ENCODE data around the gene OSBPL5. TPM values are rescaled to one million over a fixed set of nuclear protein-coding genes. Genes with fewer than 3 reads are reported as not detected.

The OSBPL5 gene
- polyA plus RNA-seq, 3 donors: 3.1 to 30.3 (median 6.8) TPM

DNA sequence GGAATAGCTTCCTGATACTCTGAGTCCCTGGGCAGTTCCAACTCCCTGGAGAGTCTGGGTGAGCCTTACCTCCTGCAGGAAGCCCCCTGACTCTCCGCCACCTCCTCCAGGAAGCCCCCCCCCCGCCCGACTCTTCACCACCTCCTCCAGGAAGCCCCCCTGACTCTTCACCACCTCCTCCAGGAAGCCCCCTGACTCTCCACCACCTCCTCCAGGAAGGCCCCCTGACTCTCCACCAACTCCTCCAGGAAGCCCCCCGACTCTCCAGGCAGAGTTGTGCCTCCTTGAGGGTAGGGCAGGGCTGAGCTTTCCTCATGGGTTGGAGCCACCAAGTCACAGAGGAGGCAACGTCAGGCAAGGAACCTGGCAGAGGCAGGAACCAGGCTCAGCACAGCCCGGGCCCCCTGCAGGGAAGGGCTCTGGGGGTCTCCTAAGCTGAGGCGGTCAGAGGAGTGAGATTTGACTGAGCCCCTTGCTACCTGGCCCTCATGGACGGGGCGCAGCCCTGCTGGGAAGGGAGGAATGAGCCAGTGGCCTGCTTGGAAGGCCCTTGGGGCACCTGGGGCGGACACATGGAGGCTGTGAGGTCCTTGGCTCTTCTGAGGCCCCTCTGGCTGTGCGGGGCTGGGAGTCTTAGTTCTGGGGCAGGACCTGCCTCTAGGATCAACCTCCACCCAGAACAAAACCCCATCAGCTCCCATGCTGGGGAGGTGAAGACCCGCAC, 35.4 kb upstream of the OSBPL5 start:
- Histone ChIP-seq H3K27ac (ENCODE audit: low read depth in 1 of 2, low read length in 2 of 2) (no peak overlapping the region), H3K79me2 (ENCODE audit: insufficient read depth, low read length) (no peaks in the 10 kb centered on the region), H2AFZ (ENCODE audit: insufficient read depth, low read depth, low read length, poor library complexity, severe bottlenecking) (no peak overlapping the region), H3K27me3 (ENCODE audit: control insufficient read depth in 2 of 2, insufficient read depth in 2 of 2, low read length in 2 of 2) (peaks cover 4 to 32% of the 10 kb centered on the region in 2 donors), H3K9ac (ENCODE audit: insufficient read depth, low read length, poor library complexity, severe bottlenecking) (no peak overlapping the region), H4K20me1 (ENCODE audit: insufficient read depth, low read length) (no peaks in the 10 kb centered on the region), H3K4me3 (replicated peaks in 1 of 3; ENCODE audit: low read depth in 2 of 3, low read length in 3 of 3) (no peak overlapping the region), H3K4me1 (ENCODE audit: control insufficient read depth in 1 of 2, insufficient read depth in 2 of 2, low read length in 2 of 2) (peaks cover under 1 to 4% of the 10 kb centered on the region in 2 donors), H3K4me2 (replicated peaks; ENCODE audit: extremely low read depth, low read length, poor library complexity, severe bottlenecking) (no peak overlapping the region), H3K36me3 (replicated peaks in 1 of 2; ENCODE audit: control insufficient read depth in 1 of 2, insufficient read depth in 2 of 2, low read length in 2 of 2) (no peaks in the 10 kb centered on the region), H3K9me3 (replicated peaks in 1 of 2; ENCODE audit: control insufficient read depth in 1 of 2, insufficient read depth in 1 of 2, low read length in 2 of 2) (no peaks in the 10 kb centered on the region)
- no peak overlapping the region for H3K27ac Mint-ChIP-seq
- H3K36me3 Mint-ChIP-seq: no peaks in the 10 kb centered on the region
- 66% methylated on average over 5 of the region's 12 CpGs for WGBS (ENCODE audit: insufficient coverage)
- peaks cover 0 to 5% (median 0%) of the 10 kb centered on the region in 7 donors for H3K9me3 Mint-ChIP-seq
- peaks cover 32 to 56% (median 39%) of the 10 kb centered on the region in 3 donors for H3K27me3 Mint-ChIP-seq (ENCODE audit: low read depth in 3 of 3)
- no peak overlapping the region for H3K4me3 Mint-ChIP-seq
- TF ChIP-seq, protein P1, sequence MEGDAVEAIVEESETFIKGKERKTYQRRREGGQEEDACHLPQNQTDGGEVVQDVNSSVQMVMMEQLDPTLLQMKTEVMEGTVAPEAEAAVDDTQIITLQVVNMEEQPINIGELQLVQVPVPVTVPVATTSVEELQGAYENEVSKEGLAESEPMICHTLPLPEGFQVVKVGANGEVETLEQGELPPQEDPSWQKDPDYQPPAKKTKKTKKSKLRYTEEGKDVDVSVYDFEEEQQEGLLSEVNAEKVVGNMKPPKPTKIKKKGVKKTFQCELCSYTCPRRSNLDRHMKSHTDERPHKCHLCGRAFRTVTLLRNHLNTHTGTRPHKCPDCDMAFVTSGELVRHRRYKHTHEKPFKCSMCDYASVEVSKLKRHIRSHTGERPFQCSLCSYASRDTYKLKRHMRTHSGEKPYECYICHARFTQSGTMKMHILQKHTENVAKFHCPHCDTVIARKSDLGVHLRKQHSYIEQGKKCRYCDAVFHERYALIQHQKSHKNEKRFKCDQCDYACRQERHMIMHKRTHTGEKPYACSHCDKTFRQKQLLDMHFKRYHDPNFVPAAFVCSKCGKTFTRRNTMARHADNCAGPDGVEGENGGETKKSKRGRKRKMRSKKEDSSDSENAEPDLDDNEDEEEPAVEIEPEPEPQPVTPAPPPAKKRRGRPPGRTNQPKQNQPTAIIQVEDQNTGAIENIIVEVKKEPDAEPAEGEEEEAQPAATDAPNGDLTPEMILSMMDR (IDR thresholded peaks at IDR 0.05): no peak
- DNase-seq: no peak
- intact Hi-C loops (cut with micrococcal nuclease): no loop called here
- H3K4me1 Mint-ChIP-seq: peaks cover under 1% of the 10 kb centered on the region

GRCh38 chr11:3199537-3200295, 34.6 kb upstream of the OSBPL5 start:
- H3K27me3 Mint-ChIP-seq (ENCODE audit: low read depth in 3 of 3): peaks cover 32 to 54% (median 35%) of the 10 kb centered on the region in 3 donors
- 93% methylated on average over 15 of the region's 19 CpGs for WGBS (ENCODE audit: insufficient coverage)
- Histone ChIP-seq H3K9ac (ENCODE audit: insufficient read depth, low read length, poor library complexity, severe bottlenecking) (no peak overlapping the region), H3K36me3 (replicated peaks in 1 of 2; ENCODE audit: control insufficient read depth in 1 of 2, insufficient read depth in 2 of 2, low read length in 2 of 2) (no peaks in the 10 kb centered on the region), H3K4me2 (replicated peaks; ENCODE audit: extremely low read depth, low read length, poor library complexity, severe bottlenecking) (no peak overlapping the region), H2AFZ (ENCODE audit: insufficient read depth, low read depth, low read length, poor library complexity, severe bottlenecking) (no peak overlapping the region), H3K79me2 (ENCODE audit: insufficient read depth, low read length) (no peaks in the 10 kb centered on the region), H3K4me3 (replicated peaks in 1 of 3; ENCODE audit: low read depth in 2 of 3, low read length in 3 of 3) (no peak overlapping the region), H4K20me1 (ENCODE audit: insufficient read depth, low read length) (no peaks in the 10 kb centered on the region), H3K27me3 (ENCODE audit: control insufficient read depth in 2 of 2, insufficient read depth in 2 of 2, low read length in 2 of 2) (peaks cover 4 to 32% of the 10 kb centered on the region in 2 donors), H3K27ac (ENCODE audit: low read depth in 1 of 2, low read length in 2 of 2) (no peak overlapping the region), H3K9me3 (replicated peaks in 1 of 2; ENCODE audit: control insufficient read depth in 1 of 2, insufficient read depth in 1 of 2, low read length in 2 of 2) (no peaks in the 10 kb centered on the region), H3K4me1 (ENCODE audit: control insufficient read depth in 1 of 2, insufficient read depth in 2 of 2, low read length in 2 of 2) (peaks cover 3 to 7% of the 10 kb centered on the region in 2 donors)
- TF ChIP-seq, protein P1 (IDR thresholded peaks at IDR 0.05): no peak
- H3K9me3 Mint-ChIP-seq: peaks cover 0 to 2% (median 0%) of the 10 kb centered on the region in 7 donors
- H3K27ac Mint-ChIP-seq: no peak overlapping the region
- peaks cover 4% of the 10 kb centered on the region for H3K4me1 Mint-ChIP-seq
- no peak overlapping the region for H3K4me3 Mint-ChIP-seq
- intact Hi-C loops (cut with micrococcal nuclease): no loop called here
- DNase-seq: no peak
- no peaks in the 10 kb centered on the region for H3K36me3 Mint-ChIP-seq
